ENCODE data around the gene ATP6V1C2. TPM values are rescaled to one million over a fixed set of nuclear protein-coding genes. Genes with fewer than 3 reads are reported as not detected.
"Not testable (repeated sequence)": the region's sequence is repeated elsewhere in the genome, so short reads cannot be mapped to it uniquely, and the experiment has no call there.

The ATP6V1C2 gene
- total RNA-seq, 4 donors from 2014 or later: 2.3 to 17.3 (median 10.6) TPM

GRCh38 chr2:10778724-10779115 is 57.3 kb downstream of the ATP6V1C2 start:
- peaks cover 7 to 65% (median 22%) of the 10 kb centered on the region in 3 donors for H3K36me3 ChIP-seq
- intact Hi-C loops (cut with DNase I): no loop called here
- no peak overlapping the region for H3K4me3 ChIP-seq
- WGBS, 2 donors: 79 to 84% methylated on average over 5 to 9 of the region's 12 CpGs
- H3K27me3 ChIP-seq: no peaks in the 10 kb centered on the region
- no peak for DNase-seq
- no peak overlapping the region for H3K27ac ChIP-seq
- H3K4me1 ChIP-seq: peaks cover 0 to 20% (median 9%) of the 10 kb centered on the region in 3 donors
- no peaks in the 10 kb centered on the region for H3K9me3 ChIP-seq
- TF ChIP-seq POLR2A (IDR thresholded peaks at IDR 0.05): no peak
- no peak for TF ChIP-seq CTCF (IDR thresholded peaks at IDR 0.05)

- H3K4me1 ChIP-seq: peaks cover 0 to 8% (median 0%) of the 10 kb centered on the region in 3 donors
- no peak overlapping the region for H3K27ac ChIP-seq
- H3K36me3 ChIP-seq: peaks cover 14 to 78% (median 25%) of the 10 kb centered on the region in 3 donors
- no peaks in the 10 kb centered on the region for H3K27me3 ChIP-seq
- WGBS, 2 donors: 82 to 91% methylated on average over 25 of the region's 25 CpGs
- H3K9me3 ChIP-seq: no peaks in the 10 kb centered on the region
- DNase-seq: no peak
- intact Hi-C loops (cut with DNase I): no loop called here
- H3K4me3 ChIP-seq: no peak overlapping the region
- TF ChIP-seq CTCF (IDR thresholded peaks at IDR 0.05): no peak
- no peak for TF ChIP-seq POLR2A (IDR thresholded peaks at IDR 0.05)
Measured at GRCh38 chr2:10779776-10780490, 58.5 kb downstream of the ATP6V1C2 start.

- Histone ChIP-seq H3K27me3 (no peaks in the 10 kb centered on the region), H3K36me3 (peaks cover 16 to 83% (median 28%) of the 10 kb centered on the region in 3 donors), H3K9me3 (no peaks in the 10 kb centered on the region), H3K4me1 (peaks cover 0 to 7% (median 0%) of the 10 kb centered on the region in 3 donors), H3K4me3 (no peak overlapping the region), H3K27ac (no peak overlapping the region)
- WGBS, 2 donors: 96 to 100% methylated on average over 9 to 11 of the region's 11 CpGs
- TF ChIP-seq POLR2A (IDR thresholded peaks at IDR 0.05) (no peak), CTCF (IDR thresholded peaks at IDR 0.05) (no peak)
- no peak for DNase-seq
- intact Hi-C loops (cut with DNase I): no loop called here
Measured at GRCh38 chr2:10780491-10780820, 59.0 kb downstream of the ATP6V1C2 start.

DNA sequence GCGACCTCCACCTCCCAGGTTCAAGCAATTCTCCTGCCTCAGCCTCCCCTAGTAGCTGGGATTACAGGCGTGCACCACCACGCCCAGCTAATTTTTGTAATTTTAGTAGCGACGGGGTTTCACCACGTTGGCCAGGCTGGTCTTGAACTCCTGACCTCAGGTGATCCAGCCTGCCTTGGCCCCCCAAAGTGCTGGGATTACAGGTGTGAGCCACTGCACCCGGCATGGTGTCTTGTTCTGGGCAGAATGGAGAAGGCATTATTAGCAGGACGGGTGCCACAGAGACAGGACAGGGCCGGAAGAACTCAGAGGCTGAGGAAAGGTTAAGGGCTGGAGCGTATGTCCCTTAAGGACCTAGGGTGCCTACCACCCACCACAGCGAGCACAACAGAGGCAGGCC is 59.4 kb downstream of the ATP6V1C2 start:
- peaks cover 20 to 86% (median 31%) of the 10 kb centered on the region in 3 donors for H3K36me3 ChIP-seq
- H3K27me3 ChIP-seq; H3K27ac ChIP-seq; H3K4me1 ChIP-seq; DNase-seq; H3K9me3 ChIP-seq; H3K4me3 ChIP-seq; intact Hi-C loops (cut with DNase I): not testable (repeated sequence)
- 90 to 91% methylated on average over 2 to 5 of the region's 11 CpGs for WGBS, 2 donors

- Histone ChIP-seq H3K4me3 (no peak overlapping the region), H3K27me3 (no peaks in the 10 kb centered on the region), H3K36me3 (peaks cover 24 to 95% (median 40%) of the 10 kb centered on the region in 3 donors), H3K4me1 (peaks cover 0 to under 1% (median 0%) of the 10 kb centered on the region in 3 donors), H3K27ac (no peak overlapping the region), H3K9me3 (no peaks in the 10 kb centered on the region)
- WGBS, 2 donors: 86 to 92% methylated on average over 8 of the region's 8 CpGs
- no peak for DNase-seq
- intact Hi-C loops (cut with DNase I): no loop called here
- no peak for TF ChIP-seq CTCF (IDR thresholded peaks at IDR 0.05)
- TF ChIP-seq POLR2A (IDR thresholded peaks at IDR 0.05): no peak
Measured at GRCh38 chr2:10781746-10782145, 60.3 kb downstream of the ATP6V1C2 start.
